ENCODE measurements around the gene CYSTM1.
A peak's percentile ranks its signal among the peaks of the same experiment; 100 is the strongest.

The CYSTM1 gene

GRCh38 chr5:140174465-140175366 lies at the start of gene CYSTM1:
Gene CYSTM1 (plus strand): TSS chr5:140175188. CDS start chr5:140194466, 19,278 bp downstream.
- peak; percentile 89 for DNase-seq

DNA sequence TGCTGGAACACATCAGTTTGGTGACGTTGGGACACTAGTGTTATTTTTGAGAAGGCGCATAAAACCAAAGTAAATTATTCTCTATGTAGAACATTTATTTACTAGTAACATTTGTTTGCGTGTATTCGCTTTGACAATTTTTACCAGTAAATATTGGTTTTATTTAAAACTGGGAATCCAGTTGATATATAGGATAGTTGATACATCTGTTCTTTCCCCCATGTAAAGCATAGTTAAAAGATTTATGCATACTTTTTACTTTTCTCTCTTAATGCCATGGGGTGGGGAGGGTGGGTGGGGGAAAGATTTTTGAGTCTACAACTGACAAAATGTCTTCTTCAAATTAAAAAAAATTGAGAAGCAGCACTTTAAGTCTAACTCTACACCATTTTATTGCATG lies 49.4 kb upstream of the CYSTM1 start, which contains the start of gene IGIP:
TSS of gene IGIP (plus strand) at position 301 of the 400 bp plus-strand sequence. CDS start 2,540 bp downstream, outside the sequence.
- no peak for DNase-seq

GRCh38 chr5:140126315-140127012 lies 48.5 kb upstream of the CYSTM1 start:
- DNase-seq: no peak

DNA sequence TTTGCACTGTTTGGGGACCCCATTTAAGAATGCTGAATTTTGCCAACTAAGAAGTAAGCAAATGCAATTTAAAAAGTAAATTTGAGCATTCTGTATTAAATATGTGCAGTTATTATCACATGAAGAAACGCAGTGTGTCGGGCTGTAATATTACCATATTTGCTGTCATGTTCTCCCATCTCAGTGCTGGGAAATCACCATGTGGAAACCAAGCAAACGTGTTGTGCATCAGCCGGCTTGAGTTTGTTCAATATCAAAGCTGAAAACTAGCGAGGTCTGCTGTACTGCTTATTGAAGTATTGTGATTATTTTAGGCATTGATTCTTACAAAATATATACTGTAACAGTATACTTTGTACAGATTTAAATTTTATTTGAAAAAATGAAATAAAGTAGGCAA lies 46.6 kb upstream of the CYSTM1 start:
- DNase-seq: no peak

GRCh38 chr5:140130949-140131733 lies 43.8 kb upstream of the CYSTM1 start:
- no peak for DNase-seq

DNA sequence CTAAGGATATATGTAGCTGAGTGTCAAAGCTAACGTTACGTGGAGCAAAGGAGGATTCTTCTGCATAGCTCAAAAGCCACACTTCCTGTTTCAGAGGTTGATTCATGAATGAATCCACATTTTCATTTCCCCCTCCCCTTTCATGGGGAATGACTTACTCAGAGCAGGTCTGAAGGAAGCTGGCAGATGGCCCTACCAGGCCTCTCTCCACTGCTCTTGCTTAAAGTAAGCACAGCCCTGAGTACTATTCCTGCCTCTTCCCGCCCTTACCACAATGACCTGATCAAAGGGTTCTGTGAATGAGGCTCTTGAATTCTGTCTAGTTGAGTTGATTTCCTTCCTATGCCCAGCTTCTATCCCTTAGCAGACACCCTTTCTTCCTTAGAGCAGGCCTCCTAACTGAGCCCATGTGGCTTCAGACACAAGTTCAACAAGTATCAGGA lies 43.0 kb upstream of the CYSTM1 start:
- peak; percentile 93 for DNase-seq

DNA sequence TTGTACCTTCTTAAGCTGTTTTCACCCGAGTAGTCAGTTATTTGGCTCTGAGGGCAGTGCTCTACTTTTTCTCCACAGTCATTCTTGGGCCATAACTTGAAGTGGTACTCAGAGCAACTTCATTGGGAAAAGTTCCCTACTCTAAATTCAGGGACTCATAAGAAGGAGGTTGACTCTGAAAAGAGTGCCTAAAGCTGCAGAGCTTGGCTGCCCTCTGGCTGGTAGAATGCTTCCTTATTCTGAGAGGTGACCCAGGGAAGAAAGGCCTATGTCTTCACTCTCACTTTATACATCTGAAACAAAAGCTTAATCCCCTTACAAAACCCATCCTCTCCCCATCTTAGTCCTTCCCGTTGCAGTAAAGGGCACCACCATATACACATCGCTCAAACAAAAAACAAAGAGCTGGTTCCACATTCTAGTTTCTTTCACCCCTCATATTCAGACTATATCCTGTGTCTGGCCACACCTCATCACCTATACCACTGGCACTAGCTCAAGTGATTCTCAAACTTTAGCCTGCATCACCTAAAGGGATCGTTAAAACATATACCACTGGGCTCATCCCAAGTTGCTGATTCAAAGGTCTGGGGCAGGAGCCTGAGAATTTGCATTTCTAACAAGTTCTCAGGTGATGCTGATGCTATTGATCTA lies 41.3 kb upstream of the CYSTM1 start:
- DNase-seq: no peak

DNA sequence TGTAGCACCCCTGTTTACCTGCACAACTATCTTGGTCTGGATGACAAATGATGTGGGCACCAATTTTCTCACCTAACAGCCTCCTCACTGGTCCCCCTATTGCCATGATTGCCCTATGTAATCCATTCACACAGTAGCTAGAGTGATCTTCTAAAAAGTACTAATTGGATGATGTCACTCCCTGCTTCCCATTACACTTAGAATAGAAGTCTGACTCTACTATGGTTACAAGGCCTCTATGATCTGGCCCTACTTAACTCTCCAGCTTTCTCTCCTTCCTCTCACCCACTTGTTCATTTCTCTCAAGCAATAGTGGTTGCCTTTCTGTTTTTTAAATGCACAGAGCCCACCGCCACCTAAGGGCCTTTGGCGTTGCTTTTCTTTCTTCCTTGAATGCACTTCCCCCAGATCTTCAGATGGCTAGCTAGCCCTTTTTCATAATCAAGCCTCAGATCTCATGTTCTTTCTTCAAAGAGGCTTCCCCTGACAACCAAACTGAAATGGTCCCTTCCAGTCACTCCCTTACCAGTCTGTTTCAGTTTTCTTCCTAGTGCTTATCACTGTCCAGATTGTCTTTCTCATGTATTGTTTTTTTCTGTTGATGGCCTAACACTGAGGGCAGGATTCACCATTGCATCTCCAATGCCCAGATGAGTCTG lies 40.6 kb upstream of the CYSTM1 start:
- no peak for DNase-seq

GRCh38 chr5:140135127-140135526 lies 39.9 kb upstream of the CYSTM1 start:
- no peak for DNase-seq

DNA sequence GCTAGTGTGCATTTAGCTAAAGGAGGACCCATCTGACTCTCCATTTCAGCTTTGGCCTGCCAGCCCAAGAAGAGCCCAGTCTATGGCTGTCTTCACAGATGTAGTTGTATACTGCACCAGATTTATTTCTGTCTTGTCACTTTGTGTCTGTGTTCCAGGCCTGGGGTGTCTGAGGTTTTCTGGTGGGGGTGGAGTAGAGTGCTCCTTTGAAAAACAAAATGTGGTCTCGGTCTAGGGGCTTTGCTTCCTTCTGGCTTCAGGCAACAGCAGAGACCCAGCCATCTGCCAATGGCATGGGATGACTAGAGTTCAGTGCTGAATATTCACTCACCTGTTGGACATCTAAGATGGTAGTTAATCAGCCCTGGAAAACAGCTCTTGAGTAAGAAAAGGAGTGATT lies 38.4 kb upstream of the CYSTM1 start:
- no peak for DNase-seq

GRCh38 chr5:140140435-140140834 lies 34.6 kb upstream of the CYSTM1 start:
- no peak for DNase-seq

- no peak for DNase-seq
Observed at GRCh38 chr5:140141241-140141640, 33.7 kb upstream of the CYSTM1 start.

GRCh38 chr5:140142246-140142645 lies 32.7 kb upstream of the CYSTM1 start:
- DNase-seq: no peak

DNA sequence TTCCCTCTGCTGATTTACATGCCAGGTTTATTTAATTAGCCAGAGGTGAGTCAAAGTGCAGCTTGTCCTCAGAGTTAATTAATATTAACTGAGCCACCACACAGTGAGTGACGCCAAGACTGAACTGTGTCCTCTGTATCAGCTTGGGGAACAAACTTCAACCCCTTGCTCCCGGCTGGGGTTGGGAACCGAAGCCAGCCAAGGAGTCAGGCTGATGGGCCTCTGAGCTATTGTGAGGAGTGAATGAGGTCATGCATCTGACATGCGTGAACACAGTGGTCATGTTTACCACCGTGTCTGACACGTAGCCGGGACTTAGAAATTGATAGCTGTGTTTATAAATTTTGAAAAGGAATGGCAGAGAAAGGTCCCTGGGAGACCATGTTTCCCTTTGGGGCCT lies 32.1 kb upstream of the CYSTM1 start:
- DNase-seq: no peak

DNA sequence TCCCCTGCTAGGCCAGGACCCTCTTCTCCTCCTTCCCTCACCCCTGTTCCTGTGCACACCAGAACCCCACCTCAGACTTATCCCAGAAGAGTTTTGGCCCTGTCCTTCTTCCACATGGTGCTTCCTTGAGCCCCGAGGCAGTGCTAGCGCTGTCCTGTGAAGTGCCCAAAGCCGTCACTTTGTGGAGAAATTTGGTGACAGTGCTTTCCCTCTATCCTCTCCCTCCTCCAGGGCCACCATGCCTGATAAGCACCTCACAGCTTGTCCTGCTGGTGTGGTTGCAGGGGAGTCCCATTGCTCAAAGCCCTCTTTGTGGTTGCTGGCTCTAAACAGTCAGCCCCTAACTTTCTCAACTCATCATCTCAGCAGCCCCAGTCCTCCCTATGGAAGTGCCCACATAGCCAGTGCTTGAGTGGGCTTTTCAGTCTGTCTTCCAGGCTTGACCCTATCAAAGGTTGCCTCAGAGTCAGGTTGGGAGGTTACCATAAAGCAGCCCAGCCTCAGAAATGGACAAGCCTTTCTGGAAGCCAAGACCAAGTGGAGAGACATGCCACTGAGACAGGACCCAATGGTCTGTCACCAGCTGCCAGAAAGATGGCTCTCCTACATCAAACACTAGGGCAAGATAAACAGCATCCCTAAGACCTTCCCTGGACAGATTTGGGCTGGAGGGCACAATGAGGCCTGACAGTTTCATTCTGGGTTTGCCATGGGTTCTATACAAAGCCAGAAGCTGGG lies 31.3 kb upstream of the CYSTM1 start:
- no peak for DNase-seq

GRCh38 chr5:140145256-140145655 lies 29.7 kb upstream of the CYSTM1 start:
- DNase-seq: no peak

- DNase-seq: peak; percentile 77
Observed at GRCh38 chr5:140145818-140146522, 29.0 kb upstream of the CYSTM1 start.

DNA sequence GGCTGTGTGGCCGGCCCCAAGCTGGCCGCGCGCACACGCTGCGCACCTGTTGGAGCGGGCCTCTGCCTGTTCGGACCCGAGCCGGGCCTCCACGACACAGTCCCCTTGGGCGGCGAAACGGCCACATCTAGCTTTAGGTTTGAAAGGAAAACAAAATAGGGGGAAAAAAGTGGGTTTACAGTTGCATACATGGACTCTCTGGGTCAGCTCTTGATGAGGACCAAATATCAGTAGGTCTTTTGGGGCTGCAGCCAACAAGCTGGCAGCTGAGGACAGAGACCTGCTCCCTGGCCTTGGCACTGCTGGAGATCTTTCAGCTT lies 28.5 kb upstream of the CYSTM1 start:
- DNase-seq: no peak

GRCh38 chr5:140147460-140147859 lies 27.5 kb upstream of the CYSTM1 start:
- DNase-seq: no peak

GRCh38 chr5:140148508-140148907 lies 26.5 kb upstream of the CYSTM1 start:
- DNase-seq: no peak

GRCh38 chr5:140150201-140150600 lies 24.8 kb upstream of the CYSTM1 start:
- DNase-seq: no peak
